SK-N-SH (cell line): Measurements from ENCODE around the gene SLC9A8. TPM values are rescaled to one million over a fixed set of nuclear protein-coding genes. Genes with fewer than 3 reads are reported as not detected.

Experiments used
- CTCF ChIA-PET: fragments of 300-600, 350-600 bp; formaldehyde crosslinking; extraction: SDS; loops from one replicate; lab custom pipeline; 2021; lab: Yijun Ruan, JAX
- POLR2A ChIA-PET: fragments of 350-600 bp; sonication (Branson Sonifier 250); formaldehyde crosslinking; extraction: SDS; loops from one replicate; lab custom pipeline; 2020; ENCODE audit warnings: antibody characterized with exemption, inconsistent platforms; lab: Yijun Ruan, JAX
- DNase-seq: peaks from one replicate; pipeline ENCODE4 v3.0.0; 2012
- H2AFZ ChIP-seq: fragments of 200-600 bp; sonication (generic); 2 replicates; pipeline ENCODE4 v1.8.1; 2016; ENCODE audit warnings: antibody characterized with exemption, mild to moderate bottlenecking, low read depth
- H3F3A ChIP-seq: fragments of 200-600 bp; sonication (generic); replicated peaks from 2 replicates; pipeline ENCODE3; 2016; ENCODE audit warnings: antibody characterized with exemption, mild to moderate bottlenecking; ENCODE audit not compliant: insufficient read depth
- H3K27ac ChIP-seq, 2 experiments: fragments of 200-500 bp in 1 of 2; fragments of 200-600 bp in 1 of 2; sonication (Bioruptor generic) in 1 of 2; sonication (generic), shearing (Covaris generic) in 1 of 2; 2 replicates each; pipeline versions ENCODE4 v1.5.1 to v1.6.1; 2014 to 2016; ENCODE audit warnings: low read depth in 2 of 2, inconsistent platforms in 1 of 2, low read length in 1 of 2, mild to moderate bottlenecking in 1 of 2, mixed read lengths in 1 of 2
- H3K27me3 ChIP-seq: fragments of 200-600 bp; sonication (generic), shearing (Covaris generic); 2 replicates; pipeline ENCODE4 v1.6.1; 2016; ENCODE audit warnings: mixed run types; ENCODE audit not compliant: insufficient read depth
- H3K36me3 ChIP-seq, 2 experiments: fragments of 200-500 bp in 1 of 2; fragments of 200-600 bp in 1 of 2; sonication (Bioruptor generic) in 1 of 2; sonication (generic) in 1 of 2; replicated peaks in 1 of 2; 2 replicates each; pipeline versions ENCODE3 to v1.5.1; 2014 to 2016; ENCODE audit warnings: low read length in 1 of 2, mild to moderate bottlenecking in 1 of 2; ENCODE audit not compliant: insufficient read depth in 2 of 2, control insufficient read depth in 1 of 2
- H3K4me1 ChIP-seq, 2 experiments: fragments of 200-500 bp in 1 of 2; fragments of 200-600 bp in 1 of 2; sonication (Bioruptor generic) in 1 of 2; sonication (generic), shearing (Covaris generic) in 1 of 2; 2 replicates each; pipeline versions ENCODE4 v1.5.1 to v1.6.1; 2014 to 2016; ENCODE audit warnings: low read depth in 1 of 2, low read length in 1 of 2, mixed run types in 1 of 2; ENCODE audit not compliant: insufficient read depth in 2 of 2, control insufficient read depth in 1 of 2
- H3K4me2 ChIP-seq: fragments of 200-600 bp; sonication (generic), shearing (Covaris generic); 2 replicates; pipeline ENCODE4 v1.6.1; 2017; ENCODE audit warnings: mixed run types
- H3K4me3 ChIP-seq, 2 experiments: fragments of 200-500 bp in 1 of 2; fragments of 200-600 bp in 1 of 2; sonication (Bioruptor generic) in 1 of 2; sonication (generic), shearing (Covaris generic) in 1 of 2; 2 replicates each; pipeline versions ENCODE4 v1.5.1 to v1.8.1; 2014 to 2016; ENCODE audit warnings: low read depth in 2 of 2, inconsistent platforms in 1 of 2, low read length in 1 of 2, mild to moderate bottlenecking in 1 of 2, mixed read lengths in 1 of 2, moderate library complexity in 1 of 2
- H3K79me2 ChIP-seq: fragments of 200-600 bp; sonication (generic); 2 replicates; pipeline ENCODE4 v1.8.1; 2017; ENCODE audit warnings: mild to moderate bottlenecking; ENCODE audit not compliant: insufficient read depth
- H3K9ac ChIP-seq: fragments of 200-600 bp; sonication (generic); 2 replicates; pipeline ENCODE4 v1.6.1; 2017; ENCODE audit warnings: mixed run types
- H3K9me2 ChIP-seq: fragments of 200-600 bp; sonication (generic); 2 replicates; pipeline ENCODE4 v1.6.1; 2017; ENCODE audit warnings: mixed run types
- H3K9me3 ChIP-seq: fragments of 200-600 bp; sonication (generic); 2 replicates; pipeline ENCODE4 v1.6.1; 2017; ENCODE audit warnings: mixed run types, mild to moderate bottlenecking, moderate library complexity
- H4K20me1 ChIP-seq: fragments of 200-600 bp; sonication (generic); 2 replicates; pipeline ENCODE4 v1.6.1; 2017; ENCODE audit warnings: mild to moderate bottlenecking, mixed run types; ENCODE audit not compliant: insufficient read depth
- CHD2 ChIP-seq: fragments of 150-350 bp; IDR thresholded peaks from 2 replicates; pipeline ENCODE4 v1.6.1; 2018; ENCODE audit warnings: low read length; ENCODE audit not compliant: partially characterized antibody
- ELF1 ChIP-seq: IDR thresholded peaks from 2 replicates; pipeline ENCODE4 v1.4.0; 2012
- EP300 ChIP-seq, 2 experiments: IDR thresholded peaks; 2 replicates each; pipeline versions ENCODE4 v1.4.0 to v1.6.1; 2012; ENCODE audit warnings: borderline replicate concordance in 1 of 2, low read depth in 1 of 2, low read length in 1 of 2
- EZH2phosphoT487 ChIP-seq: fragments of 200-600 bp; sonication (generic); IDR thresholded peaks from 2 replicates; pipeline ENCODE4 v1.6.1; 2017; ENCODE audit warnings: low read depth, mixed run types, mild to moderate bottlenecking, antibody characterized with exemption, moderate library complexity, borderline replicate concordance
- FOXM1 ChIP-seq: IDR thresholded peaks from 2 replicates; pipeline ENCODE4 v1.4.0; 2012; ENCODE audit warnings: low read depth, mild to moderate bottlenecking
- MEF2A ChIP-seq: IDR thresholded peaks from 2 replicates; pipeline ENCODE4 v1.4.0; 2012; ENCODE audit warnings: low read depth, borderline replicate concordance
- MXI1 ChIP-seq: IDR thresholded peaks from 2 replicates; pipeline ENCODE4 v1.6.1; 2012; ENCODE audit warnings: mild to moderate bottlenecking, low read depth, low read length, improper control_type of control experiment
- NFIC ChIP-seq: IDR thresholded peaks from 2 replicates; pipeline ENCODE4 v1.4.0; 2012; ENCODE audit warnings: borderline replicate concordance
- NRF1 ChIP-seq: IDR thresholded peaks from 2 replicates; pipeline ENCODE4 v1.6.1; 2012; ENCODE audit warnings: low read depth, mild to moderate bottlenecking, low read length
- RAD21 ChIP-seq: IDR thresholded peaks from 2 replicates; pipeline ENCODE4 v1.6.1; 2012; ENCODE audit warnings: mild to moderate bottlenecking, low read length
- RCOR1 ChIP-seq: fragments of 150-350 bp; IDR thresholded peaks from 2 replicates; pipeline ENCODE4 v1.6.1; 2017; ENCODE audit warnings: antibody characterized with exemption, low read length
- RXRA ChIP-seq: IDR thresholded peaks from 2 replicates; pipeline ENCODE4 v1.4.0; 2012; ENCODE audit warnings: low read depth, mild to moderate bottlenecking, borderline replicate concordance
- SIN3A ChIP-seq: IDR thresholded peaks from 2 replicates; pipeline ENCODE4 v1.6.1; 2012; ENCODE audit warnings: low read depth, mild to moderate bottlenecking, low read length, moderate library complexity, borderline replicate concordance
- SMC3 ChIP-seq: IDR thresholded peaks from 2 replicates; pipeline ENCODE4 v1.6.1; 2012; ENCODE audit warnings: low read depth, low read length, improper control_type of control experiment
- TAF1 ChIP-seq: IDR thresholded peaks from 2 replicates; pipeline ENCODE4 v1.6.1; 2012; ENCODE audit warnings: low read depth, mild to moderate bottlenecking, low read length, moderate library complexity, borderline replicate concordance
- TCF12 ChIP-seq: IDR thresholded peaks from 2 replicates; pipeline ENCODE4 v1.4.0; 2012
- TEAD4 ChIP-seq: IDR thresholded peaks from 2 replicates; pipeline ENCODE4 v1.4.0; 2012; ENCODE audit warnings: mild to moderate bottlenecking, borderline replicate concordance; ENCODE audit not compliant: insufficient read depth
- YY1 ChIP-seq: IDR thresholded peaks from 2 replicates; pipeline ENCODE4 v1.4.0; 2012; ENCODE audit warnings: low read depth, mild to moderate bottlenecking
- WGBS: methylation state at CpG from one replicate; pipeline ENCODE4 v1.1.6; 2017; ENCODE audit warnings: low lambda C conversion rate; 5-methylcytosine and 5-hydroxymethylcytosine counted together
- polyA plus RNA-seq, 3 experiments: library from polyadenylated mRNA; depleted of rRNA; stranded (reverse); fragments of >200 nt; gene quantifications; 2 replicates each; pipeline ENCODE4 v1.2.3, GENCODE V29; 2012
- TF ChIP-seq, protein P1 (sequence below): IDR thresholded peaks from 2 replicates; pipeline ENCODE4 v1.4.0; 2012; ENCODE audit warnings: low read depth
- TF ChIP-seq, protein P2 (sequence below): IDR thresholded peaks from 2 replicates; pipeline ENCODE4 v1.4.0; 2012; ENCODE audit warnings: low read depth, borderline replicate concordance
- TF ChIP-seq, protein P3 (sequence below): fragments of 150-350 bp; IDR thresholded peaks from 2 replicates; pipeline ENCODE4 v1.6.1; 2016; ENCODE audit warnings: mild to moderate bottlenecking, low read depth, low read length
- TF ChIP-seq, protein P4 (sequence below): fragments of 200-600 bp; sonication (generic); IDR thresholded peaks from 2 replicates; pipeline ENCODE4 v1.6.1; 2017; ENCODE audit warnings: antibody characterized with exemption, mild to moderate bottlenecking, moderate library complexity
- TF ChIP-seq, protein P5 (sequence below): IDR thresholded peaks from 2 replicates; pipeline ENCODE4; 2012

Gene SLC9A8
- polyA plus RNA-seq, 1 of the 3 experiments (the other 2 are of a cell fraction), result 3.4 TPM

DNA sequence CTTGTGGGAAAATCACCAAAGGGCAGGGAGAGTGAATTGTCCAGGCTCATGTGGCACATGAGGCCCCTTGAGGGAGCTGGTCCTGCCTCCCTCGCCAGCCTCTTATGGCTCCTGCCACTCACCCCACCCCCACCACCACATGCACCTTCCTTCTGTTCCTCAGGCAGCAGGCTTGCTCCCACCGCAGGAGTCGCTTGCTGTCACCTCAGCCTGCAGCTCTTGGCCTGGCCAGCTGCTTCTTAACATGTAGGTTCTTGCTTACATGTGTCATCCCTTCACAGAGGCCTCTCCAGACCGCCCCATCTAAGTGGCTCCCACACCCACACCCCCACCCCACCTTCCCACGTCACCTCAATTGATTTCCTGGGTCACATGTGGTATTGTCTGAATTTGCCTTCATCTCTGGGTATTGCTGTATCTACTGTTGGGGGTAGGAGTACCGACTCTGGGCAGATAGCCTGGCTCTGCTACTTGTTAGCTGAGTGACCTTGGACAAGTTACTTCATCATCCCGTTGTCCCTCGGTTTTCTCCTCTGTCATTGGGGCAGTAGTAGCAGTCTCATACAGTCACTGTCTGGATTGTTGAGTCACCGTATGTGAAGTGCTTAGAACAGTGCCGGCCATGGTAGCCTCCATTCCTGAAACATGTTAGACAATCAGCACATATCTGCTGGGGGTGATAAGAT lies 41.7 kb downstream of the SLC9A8 start:
- no peaks in the 10 kb centered on the region for H3K79me2 ChIP-seq
- TF ChIP-seq, protein P1, sequence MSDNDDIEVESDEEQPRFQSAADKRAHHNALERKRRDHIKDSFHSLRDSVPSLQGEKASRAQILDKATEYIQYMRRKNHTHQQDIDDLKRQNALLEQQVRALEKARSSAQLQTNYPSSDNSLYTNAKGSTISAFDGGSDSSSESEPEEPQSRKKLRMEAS, result no peak
- TF ChIP-seq RAD21 (no peak), MXI1 (no peak), FOXM1 (no peak), TCF12 (no peak), RXRA (no peak), RCOR1 (no peak), TEAD4 (no peak)
- TF ChIP-seq, protein P2, sequence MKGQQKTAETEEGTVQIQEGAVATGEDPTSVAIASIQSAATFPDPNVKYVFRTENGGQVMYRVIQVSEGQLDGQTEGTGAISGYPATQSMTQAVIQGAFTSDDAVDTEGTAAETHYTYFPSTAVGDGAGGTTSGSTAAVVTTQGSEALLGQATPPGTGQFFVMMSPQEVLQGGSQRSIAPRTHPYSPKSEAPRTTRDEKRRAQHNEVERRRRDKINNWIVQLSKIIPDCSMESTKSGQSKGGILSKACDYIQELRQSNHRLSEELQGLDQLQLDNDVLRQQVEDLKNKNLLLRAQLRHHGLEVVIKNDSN, result no peak
- H3K27me3 ChIP-seq, result no peaks in the 10 kb centered on the region
- ChIA-PET CTCF (interaction anchor here (0.7 to 3.9 kb wide), 8 partner anchors 8 to 524 kb away, joined by 3 to 29 read pairs (median 4); no protein-coding TSS in a partner anchor), POLR2A (no interaction called here)
- no peak overlapping the region for H2AFZ ChIP-seq
- peak overlapping the region in 1 of 2 experiments; percentile 84; a peak in 1 of 4 replicates for H3K27ac ChIP-seq
- no peaks in the 10 kb centered on the region for H3F3A ChIP-seq
- H3K9me2 ChIP-seq, result no peaks in the 10 kb centered on the region
- H3K36me3 ChIP-seq, result peaks cover 10 to 26% of the 10 kb centered on the region in 2 experiments
- peaks cover 4 to 25% of the 10 kb centered on the region in 2 experiments; a peak in 3 of 4 replicates for H3K4me1 ChIP-seq
- no peak for DNase-seq
- H3K9me3 ChIP-seq, result no peaks in the 10 kb centered on the region
- 0 out of 2 replicates have a peak overlapping the region, but pooled peaks have one; percentile 6 for H3K4me2 ChIP-seq
- 93% methylated on average over 10 of the region's 10 CpGs for WGBS
- H3K9ac ChIP-seq, result no peak overlapping the region
- no peaks in the 10 kb centered on the region for H4K20me1 ChIP-seq
- no peak overlapping the region for H3K4me3 ChIP-seq

DNA sequence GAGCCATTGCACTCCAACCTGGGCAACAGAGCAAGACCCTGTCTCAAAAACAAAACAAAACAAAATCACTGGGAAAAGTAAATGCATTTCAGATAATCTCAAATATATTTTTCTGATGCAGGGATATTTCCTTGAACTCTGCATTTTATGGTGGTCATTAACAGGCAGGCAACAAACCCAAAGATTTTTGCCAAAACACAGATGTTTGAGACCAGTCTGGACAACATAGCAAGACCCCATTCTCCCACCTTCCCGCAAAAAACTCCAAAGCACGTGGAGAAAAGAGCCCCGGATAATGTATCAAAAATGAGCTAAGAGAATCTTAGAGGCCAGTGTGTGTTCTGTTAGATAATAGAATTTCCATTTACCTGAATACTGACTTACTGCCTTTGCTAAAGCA lies 44.3 kb downstream of the SLC9A8 start:
- H3K9ac ChIP-seq, result no peak overlapping the region
- WGBS, result 98% methylated on average over 3 of the region's 3 CpGs
- H3K4me3 ChIP-seq, result no peak overlapping the region
- peaks cover 4 to 10% of the 10 kb centered on the region in 2 experiments; a peak in 2 of 4 replicates for H3K4me1 ChIP-seq
- H4K20me1 ChIP-seq, result no peaks in the 10 kb centered on the region
- H3K79me2 ChIP-seq, result no peaks in the 10 kb centered on the region
- no peaks in the 10 kb centered on the region for H3K27me3 ChIP-seq
- H3K9me2 ChIP-seq, result no peaks in the 10 kb centered on the region
- H3F3A ChIP-seq, result no peaks in the 10 kb centered on the region
- CTCF ChIA-PET, result interaction anchor here (0.7 to 1.1 kb wide), 3 partner anchors 11 to 33 kb away, joined by 3 to 4 read pairs (median 3); no protein-coding TSS in a partner anchor
- no peak overlapping the region for H3K4me2 ChIP-seq
- no peak overlapping the region for H2AFZ ChIP-seq
- POLR2A ChIA-PET, result no interaction called here
- DNase-seq, result no peak
- H3K9me3 ChIP-seq, result no peaks in the 10 kb centered on the region
- H3K27ac ChIP-seq, result no peak overlapping the region
- H3K36me3 ChIP-seq, result peaks cover 13 to 19% of the 10 kb centered on the region in 2 experiments
- TF ChIP-seq SIN3A, result no peak
- TF ChIP-seq NRF1, result no peak
- no peak for TF ChIP-seq SMC3
- no peak for TF ChIP-seq RXRA
- no peak for TF ChIP-seq CHD2
- no peak for TF ChIP-seq NFIC
- no peak for TF ChIP-seq RAD21
- TF ChIP-seq, protein P3, sequence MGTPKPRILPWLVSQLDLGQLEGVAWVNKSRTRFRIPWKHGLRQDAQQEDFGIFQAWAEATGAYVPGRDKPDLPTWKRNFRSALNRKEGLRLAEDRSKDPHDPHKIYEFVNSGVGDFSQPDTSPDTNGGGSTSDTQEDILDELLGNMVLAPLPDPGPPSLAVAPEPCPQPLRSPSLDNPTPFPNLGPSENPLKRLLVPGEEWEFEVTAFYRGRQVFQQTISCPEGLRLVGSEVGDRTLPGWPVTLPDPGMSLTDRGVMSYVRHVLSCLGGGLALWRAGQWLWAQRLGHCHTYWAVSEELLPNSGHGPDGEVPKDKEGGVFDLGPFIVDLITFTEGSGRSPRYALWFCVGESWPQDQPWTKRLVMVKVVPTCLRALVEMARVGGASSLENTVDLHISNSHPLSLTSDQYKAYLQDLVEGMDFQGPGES, result no peak
- no peak for TF ChIP-seq EP300 (IDR thresholded peaks at IDR 0.05; ENCODE audit: borderline replicate concordance in 1 of 2, low read depth in 1 of 2, low read length in 1 of 2)
- TF ChIP-seq TCF12, result no peak
- TF ChIP-seq FOXM1, result no peak
- TF ChIP-seq EZH2phosphoT487, result no peak
- TF ChIP-seq ELF1, result no peak
- TF ChIP-seq, protein P4, sequence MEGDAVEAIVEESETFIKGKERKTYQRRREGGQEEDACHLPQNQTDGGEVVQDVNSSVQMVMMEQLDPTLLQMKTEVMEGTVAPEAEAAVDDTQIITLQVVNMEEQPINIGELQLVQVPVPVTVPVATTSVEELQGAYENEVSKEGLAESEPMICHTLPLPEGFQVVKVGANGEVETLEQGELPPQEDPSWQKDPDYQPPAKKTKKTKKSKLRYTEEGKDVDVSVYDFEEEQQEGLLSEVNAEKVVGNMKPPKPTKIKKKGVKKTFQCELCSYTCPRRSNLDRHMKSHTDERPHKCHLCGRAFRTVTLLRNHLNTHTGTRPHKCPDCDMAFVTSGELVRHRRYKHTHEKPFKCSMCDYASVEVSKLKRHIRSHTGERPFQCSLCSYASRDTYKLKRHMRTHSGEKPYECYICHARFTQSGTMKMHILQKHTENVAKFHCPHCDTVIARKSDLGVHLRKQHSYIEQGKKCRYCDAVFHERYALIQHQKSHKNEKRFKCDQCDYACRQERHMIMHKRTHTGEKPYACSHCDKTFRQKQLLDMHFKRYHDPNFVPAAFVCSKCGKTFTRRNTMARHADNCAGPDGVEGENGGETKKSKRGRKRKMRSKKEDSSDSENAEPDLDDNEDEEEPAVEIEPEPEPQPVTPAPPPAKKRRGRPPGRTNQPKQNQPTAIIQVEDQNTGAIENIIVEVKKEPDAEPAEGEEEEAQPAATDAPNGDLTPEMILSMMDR, result no peak
- TF ChIP-seq TAF1, result no peak
- TF ChIP-seq MEF2A, result no peak
- no peak for TF ChIP-seq YY1
- TF ChIP-seq, protein P5, sequence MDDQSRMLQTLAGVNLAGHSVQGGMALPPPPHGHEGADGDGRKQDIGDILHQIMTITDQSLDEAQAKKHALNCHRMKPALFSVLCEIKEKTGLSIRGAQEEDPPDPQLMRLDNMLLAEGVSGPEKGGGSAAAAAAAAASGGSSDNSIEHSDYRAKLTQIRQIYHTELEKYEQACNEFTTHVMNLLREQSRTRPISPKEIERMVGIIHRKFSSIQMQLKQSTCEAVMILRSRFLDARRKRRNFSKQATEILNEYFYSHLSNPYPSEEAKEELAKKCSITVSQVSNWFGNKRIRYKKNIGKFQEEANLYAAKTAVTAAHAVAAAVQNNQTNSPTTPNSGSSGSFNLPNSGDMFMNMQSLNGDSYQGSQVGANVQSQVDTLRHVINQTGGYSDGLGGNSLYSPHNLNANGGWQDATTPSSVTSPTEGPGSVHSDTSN, result no peak
